EL (cell line): Measurements from ENCODE around the gene TMEM47.
A peak's percentile ranks its signal among the peaks of the same experiment; 100 is the strongest.

Experiments used
- DNase-seq: peaks from one replicate; pipeline ENCODE4 v3.0.0-alpha.2; 2016

Gene TMEM47

DNA sequence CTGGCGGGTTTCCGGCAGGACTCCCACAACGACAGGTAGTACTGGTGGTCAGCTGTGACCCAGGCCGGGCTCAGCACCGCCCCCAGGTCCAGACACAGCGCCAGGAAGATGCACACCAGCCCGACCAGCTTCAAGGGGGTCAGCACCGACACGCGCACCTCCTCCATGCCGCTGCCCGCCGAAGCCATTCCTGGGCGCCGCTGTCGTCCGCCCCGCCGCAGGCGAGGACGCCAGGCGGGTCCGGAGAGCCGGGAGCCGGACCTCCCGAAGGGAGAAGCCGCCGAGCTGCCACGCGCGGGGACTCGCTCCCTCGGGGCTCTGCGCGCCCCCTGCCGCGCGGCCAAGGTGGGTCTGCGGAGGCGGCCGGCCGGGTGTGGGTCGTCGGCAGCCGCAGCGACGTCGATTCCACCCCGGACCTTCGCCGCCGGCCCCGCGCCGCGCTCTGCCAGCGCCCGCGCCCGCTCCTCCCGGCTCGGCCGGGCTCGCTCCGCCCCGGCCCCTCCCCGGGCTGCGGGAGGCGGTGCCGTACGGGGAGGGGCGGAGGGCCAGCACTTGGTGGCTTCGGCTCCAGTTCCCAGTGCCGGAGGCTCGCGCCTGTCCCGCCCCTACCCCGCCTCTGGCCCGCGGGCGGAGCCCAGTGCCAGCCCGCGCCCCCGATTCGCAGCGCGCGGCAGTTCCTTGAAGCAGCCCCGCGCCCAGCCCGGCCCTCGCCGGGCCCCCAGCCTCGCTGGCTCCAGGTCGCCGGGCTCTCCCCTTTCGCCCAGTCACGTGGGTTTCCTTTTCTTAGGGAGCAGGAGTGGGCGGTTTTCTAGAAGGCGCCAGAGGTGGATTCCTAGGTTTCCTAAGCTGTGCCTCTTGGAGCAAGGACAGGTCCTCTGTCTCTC lies at the start of gene TMEM47:
Gene TMEM47, minus strand, starts transcription at position 444 of the 884 bp plus-strand sequence. Its CDS starts 256 bp downstream, at position 188.
- DNase-seq, result peak; percentile 77

DNA sequence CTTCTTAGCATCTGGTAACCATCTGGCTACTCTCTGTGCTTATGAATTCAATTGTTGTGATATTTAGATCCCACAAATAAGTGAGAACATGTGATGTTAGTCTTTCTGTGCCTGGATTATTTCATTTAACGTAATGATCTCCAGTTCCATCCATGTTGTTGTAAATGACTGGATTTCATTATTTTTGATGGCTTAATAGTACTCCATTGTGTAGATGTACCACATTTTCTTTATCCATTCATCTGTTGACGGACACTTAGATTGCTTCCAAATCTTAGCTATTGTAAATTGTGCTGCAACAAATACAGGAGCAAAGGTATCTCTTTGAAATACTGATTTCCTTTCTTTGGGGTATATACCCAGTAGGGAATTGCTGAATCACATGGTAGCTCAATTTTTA lies 30.0 kb upstream of the TMEM47 start:
- no peak for DNase-seq

DNA sequence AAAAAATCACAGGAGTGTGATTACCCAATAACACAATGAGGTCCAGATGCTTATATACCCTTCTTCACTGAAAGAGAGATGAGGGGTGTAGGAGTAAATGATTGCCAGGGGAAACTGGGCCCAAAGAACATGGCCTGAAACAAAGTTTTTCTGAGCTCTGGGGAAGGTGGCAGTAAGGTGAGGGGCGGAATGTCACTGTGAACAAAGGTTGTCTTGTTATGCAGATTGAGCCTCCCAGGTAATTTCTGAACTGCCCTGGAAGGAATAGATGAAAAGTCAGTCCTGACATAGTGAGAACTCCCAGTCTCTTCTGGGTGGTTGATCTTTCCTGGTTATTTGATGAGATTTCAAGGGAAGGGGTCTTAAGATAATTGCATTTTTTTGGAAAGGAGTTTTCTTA lies 2.5 kb upstream of the TMEM47 start:
- no peak for DNase-seq

DNA sequence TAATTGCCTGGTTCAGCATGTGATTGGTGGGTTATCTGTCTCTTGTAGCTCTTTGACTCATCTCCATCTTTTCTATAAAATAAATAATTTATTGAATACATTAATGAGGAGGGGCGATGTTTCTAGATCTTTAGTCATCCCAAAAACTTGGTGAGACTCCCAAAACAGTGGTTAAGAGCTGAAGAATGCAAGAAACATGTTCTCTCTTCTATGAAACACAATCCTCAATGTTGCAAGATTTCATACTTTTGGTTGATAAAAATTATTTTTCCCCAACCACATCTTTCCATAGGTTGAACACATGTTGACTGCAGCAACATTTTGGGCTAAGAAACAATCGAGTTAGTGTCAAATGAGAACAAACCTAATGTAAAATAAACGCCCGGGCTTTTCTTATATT lies 1.2 kb upstream of the TMEM47 start:
- peak; percentile 16 for DNase-seq

DNA sequence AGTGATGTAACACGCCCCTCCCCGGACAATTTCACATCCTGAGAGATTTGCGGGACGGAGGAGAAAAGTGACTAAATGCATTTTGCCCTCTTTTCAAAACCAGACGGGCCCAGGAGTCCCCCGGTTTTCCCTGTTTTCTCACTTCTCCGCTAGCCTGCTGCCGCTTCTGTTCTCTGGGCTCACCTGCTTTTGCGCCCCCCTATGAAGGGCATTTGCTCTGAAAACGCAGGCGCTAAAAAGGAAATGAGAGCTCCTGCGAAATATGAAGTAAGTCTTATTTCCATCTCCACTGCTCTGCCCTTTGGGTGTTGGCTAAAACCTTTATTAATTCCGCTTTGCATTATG lies 613 bp upstream of the TMEM47 start:
- DNase-seq, result no peak

DNA sequence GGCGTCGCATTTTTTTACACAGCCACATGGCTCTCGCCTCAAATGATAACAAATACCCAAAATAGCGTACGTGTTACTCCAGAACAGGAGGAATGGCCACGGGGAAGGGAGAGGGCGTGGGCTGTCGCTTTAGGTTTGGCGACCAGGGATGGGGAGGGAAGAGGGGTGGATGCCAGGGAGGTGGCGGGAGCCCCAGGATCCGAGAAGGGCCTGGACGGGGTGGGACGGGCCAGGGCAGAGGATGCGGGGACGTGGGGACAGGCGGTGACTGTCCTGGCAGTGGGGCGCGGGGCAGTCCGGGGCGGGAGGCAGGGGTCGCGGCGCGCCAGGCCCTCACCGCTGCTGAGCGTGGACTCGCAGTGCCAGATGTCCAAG lies 631 bp downstream of the TMEM47 start:
- DNase-seq, result peak; percentile 8

DNA sequence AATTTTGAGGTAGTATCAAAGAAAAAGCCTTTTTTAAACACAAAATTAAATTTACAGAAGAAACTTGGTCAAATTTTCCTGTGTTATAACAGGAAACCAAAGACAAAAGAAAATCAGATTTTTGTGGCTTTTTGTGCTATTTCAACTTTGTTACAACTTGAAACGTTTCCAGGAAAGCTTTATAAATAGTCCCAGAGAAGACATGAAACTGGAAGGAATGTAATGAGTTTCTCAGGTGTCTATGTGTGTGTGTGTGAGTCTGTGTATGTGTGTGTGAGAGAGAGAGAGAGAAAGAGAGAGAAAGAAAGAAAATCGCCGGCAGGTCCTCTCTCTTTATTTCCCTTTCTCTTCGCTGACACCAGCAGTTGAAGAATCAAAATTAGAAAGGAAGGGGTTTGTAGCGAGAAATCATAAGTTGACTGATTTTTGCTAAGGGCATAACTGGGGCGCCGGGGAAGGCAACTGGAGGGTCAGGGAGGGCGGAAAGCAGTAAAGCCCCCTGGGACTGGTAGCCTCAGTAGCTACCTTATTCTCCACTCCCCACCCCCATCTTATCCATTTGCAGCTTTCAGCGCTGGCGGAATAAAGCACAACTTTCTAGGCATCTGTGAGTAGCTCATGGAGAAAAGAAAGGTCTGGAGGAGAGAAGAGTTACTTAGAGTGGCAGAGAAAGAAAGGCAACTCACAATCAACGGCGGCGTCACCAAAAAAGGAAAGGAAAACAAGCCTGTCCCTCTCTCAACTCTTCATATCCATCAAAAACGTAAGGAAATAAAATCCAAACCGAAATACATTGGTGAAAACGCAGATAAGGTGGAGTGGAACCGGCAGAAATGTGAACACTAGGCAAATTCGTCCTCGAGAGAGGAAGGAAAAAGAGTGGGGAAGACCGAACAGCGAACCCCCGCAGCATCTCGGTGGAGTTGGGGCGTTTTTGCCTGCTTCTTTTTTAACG lies 1.3 kb downstream of the TMEM47 start:
- DNase-seq, result peak; percentile 6

DNA sequence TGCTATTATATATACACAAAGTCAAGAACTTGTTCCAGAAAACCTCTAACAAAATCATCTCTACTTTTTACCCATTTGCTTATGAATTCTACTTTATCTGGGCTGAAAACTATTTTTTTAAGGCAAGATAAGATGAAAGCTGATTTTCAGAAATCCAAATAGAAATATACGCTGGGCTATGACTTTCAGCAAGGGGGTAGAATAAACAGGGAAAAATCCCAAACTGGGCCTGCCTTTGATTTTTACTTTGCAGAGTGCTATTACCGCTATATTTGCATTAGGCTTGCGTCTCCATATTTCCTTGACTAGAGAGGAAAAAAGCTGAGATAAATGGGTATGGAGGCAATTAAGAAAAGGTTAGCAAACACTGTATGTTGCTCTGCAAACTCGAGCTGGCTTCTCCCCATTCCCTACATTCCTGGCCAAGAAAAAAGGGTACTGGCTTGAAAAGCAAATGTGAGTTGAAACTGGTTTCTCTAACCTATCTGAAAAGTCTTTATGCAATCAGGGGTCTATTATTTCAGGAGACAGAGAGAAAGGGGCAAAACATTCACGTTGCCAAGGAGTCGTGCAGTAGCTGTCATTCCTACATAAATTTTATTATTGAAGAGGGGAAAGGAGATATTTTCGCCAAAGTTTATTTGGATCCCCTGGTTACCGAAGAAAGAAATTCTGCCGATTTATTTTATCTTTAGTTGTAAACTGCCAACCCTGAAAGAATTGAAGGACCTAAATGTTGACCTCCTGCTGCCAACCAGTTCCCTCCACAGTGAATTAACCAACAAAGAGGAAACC lies 2.2 kb downstream of the TMEM47 start:
- peak; percentile 6 for DNase-seq

DNA sequence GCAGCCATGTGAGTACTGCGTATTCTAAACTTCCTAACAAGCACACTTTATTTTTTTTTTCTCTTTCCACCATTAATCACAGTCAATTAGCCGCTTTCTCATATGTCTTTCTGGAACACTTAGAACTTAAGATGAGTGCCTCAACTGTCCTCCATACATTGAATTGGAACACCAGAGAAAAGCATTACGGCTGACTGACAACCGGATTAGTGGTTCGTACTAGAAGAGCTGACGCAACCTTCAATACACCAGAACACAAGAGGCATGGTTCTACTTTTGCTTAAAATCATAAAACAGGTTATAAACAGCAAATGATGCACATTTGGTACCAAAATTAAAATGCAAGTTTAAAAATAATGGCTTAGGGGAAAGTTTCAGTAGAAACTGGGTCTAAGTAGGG lies 3.3 kb downstream of the TMEM47 start:
- no peak for DNase-seq

DNA sequence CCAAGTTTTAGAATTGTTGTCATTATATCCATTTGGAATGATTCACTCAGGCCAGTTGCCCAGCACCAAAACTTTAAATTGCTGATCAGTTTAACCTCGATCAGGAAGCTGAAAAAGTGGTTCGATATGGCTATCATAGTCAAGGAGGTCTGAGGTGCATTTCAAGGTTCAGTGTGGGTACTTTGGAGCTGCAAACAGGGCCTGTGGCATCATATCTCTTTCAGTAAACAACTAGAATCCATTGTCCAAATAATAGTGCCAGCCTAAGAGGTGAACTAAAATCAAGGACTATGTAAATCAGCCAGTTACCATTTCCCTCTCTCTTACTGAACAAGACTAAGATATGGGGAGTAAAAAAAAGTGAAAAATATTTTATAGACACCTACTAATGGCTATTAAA lies 14.2 kb downstream of the TMEM47 start:
- DNase-seq, result no peak

DNA sequence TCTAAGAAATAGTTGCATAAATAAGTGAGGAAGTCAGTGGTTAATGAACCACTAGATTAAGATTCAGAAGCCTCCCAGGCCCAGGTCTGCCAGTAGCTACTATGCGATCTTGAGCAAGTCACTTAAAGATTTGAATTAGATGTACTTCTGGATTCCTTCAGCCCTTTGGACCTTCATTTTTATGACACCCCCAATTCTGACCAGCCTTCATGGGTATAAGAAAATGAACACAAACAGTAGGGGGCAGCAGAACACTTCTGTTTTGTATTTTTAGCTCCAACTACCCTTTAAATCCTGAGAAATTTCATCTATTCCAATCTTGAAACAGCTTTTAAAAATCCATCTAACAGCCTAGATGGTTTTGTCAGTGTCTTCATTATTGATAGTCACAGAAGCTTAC lies 19.0 kb downstream of the TMEM47 start:
- peak; percentile 31 for DNase-seq

DNA sequence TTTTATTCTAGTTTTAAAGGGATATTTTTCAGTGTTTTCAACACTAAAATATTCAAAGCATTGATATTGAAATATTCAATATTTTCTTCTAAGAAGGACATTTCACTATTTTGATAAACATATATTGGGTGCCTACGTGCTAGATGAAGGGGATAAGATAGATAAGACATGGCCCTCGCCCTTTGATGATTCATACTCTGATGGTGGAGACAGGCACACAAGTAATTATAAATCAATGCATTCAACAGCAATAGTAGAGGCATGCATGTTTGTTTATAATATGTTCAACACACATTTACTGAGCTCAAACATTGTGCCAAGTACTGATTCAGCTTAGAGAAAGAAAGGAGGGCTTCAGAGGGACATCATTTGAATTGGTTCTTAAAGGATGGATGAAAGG lies 22.7 kb downstream of the TMEM47 start:
- no peak for DNase-seq

DNA sequence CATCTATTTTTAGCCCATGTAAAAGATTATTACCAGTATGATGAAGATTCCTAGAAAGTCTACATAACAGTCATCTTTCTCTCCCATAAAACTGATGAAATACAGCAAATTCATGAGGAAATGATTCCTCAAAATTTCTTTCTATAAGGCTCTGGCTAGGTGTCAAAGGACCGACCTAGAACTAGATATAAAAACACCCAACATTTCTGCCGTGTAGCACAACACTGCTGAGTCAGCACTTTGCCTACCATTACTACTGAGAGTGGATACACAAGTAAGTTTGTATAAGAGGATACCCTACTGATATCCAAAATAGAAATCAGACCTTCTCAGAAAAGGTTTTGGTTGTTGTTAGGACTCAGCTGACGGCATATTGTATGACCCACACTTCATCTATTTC lies 24.7 kb downstream of the TMEM47 start:
- no peak for DNase-seq

DNA sequence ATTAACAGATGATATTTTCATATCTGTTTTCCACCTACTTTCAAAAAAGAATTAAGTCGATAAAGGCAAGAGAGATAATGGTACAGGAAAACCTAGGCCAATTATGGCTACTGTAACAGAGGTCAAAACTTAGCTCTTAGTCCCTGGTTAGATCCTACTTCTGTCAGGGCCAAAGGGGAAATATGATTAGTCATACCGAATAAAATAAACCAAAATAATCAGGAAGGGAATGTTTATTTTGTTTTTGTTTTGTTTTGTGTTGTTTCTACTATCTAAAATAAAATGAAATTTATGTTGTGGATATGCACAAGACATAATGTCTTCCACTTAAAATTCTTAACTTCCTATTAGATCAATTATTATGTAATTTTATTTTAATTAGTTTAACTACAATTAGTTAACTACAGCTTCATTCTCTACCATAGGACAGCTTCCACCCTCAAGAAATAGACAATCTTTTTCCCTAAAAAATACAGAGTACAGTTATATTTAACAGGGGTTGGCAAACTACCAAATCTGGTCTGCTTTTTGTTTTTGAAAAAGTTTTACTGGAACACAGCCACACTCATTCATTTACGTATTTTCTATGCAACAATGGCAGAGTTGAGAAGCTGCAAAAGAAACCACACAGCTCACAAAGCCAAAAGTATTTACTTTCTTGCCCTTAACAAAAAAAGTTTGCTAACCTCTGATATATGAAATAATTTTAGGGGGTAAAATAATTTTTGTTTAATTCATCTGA lies 25.4 kb downstream of the TMEM47 start:
- DNase-seq, result no peak

DNA sequence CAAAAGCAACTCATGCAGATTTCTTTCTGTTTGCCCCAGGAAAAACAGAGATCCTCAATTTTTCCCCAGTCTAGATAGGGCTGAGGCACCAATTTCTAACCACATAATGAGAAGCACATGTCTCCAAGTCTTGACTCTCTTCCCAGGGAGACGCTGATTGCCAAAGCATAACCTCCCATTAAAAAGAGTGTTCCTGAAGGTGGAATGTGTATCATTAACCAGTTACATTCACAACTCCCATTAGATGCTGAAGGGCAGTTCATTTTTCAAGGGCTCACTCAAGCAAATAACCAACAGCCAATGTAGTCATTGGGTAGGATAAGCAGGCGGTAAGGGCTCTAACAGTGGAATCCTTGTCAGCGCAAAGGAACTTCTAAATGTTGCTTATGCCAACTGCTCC lies 27.5 kb downstream of the TMEM47 start:
- DNase-seq, result no peak

DNA sequence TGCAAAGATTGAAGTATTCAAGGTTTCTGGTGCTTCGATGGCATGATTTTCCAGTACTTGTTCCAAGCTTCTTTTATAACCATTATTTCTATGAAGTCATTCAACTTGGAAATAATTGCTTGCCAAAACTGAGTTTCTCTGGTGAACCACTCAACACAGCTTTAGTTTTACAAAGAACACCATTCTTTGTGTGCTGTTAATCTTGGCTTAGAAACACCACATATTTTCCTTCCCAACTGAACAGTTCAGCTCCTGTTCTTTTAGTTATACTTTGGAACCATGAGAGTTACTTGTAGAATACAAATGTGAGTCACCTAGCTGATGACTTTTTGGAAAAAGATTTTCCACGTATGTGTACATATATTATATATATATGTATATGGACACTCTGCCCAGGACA lies 32.7 kb downstream of the TMEM47 start:
- no peak for DNase-seq

DNA sequence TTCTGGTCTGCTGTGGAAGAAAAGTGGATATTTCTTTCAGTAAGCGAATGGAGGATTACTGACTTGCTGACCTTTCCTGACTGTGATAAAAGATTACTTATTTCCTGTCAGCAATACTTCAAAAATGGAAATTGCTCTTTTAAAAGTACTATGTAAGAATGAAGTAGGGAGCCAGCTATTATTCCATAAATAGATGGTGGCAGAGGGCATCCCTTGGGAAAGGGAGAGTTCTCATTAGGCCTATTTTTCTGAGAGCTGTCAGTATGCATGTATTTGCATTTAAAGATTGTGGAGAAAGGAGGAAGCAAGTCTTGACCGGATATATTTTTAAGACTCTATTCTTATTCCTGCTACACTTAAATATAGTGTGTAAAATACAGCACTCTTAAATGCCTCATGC lies 37.2 kb downstream of the TMEM47 start:
- no peak for DNase-seq

DNA sequence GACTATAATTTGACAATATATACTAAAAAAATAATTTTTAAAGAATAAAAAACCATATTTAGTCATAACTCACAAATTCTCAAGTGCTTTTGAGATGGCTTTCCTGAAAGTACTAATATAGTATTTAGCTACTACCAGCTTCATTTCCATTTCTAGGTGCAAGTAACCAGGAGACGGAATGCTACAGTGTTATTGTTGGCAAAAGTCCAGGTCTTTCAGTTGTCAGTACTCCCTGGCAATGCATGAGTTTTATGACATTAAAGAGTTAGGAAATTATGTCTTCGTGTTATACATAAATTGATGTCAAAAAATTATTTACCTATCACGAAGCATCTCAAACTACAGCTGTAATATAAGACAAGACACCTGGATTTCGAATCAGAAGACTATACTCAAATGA lies 45.0 kb downstream of the TMEM47 start:
- DNase-seq, result no peak

DNA sequence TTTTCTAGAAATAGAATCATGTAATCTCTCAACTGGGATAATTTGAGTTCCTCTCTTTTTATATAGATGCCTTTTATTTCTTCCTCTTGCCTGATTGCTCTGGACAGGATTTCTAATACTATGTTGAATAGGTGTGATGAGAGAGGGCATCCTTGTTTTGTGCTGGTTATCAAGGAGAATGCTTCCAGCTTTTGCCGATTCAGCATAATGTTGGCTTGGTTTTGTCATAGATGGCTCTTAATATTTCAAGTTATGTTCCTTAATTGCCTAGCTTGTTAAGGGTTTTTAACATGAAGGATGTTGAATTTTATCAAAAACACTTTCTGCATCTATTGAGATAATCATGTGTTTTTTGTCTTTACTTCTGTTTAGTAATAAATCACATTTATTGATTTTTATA lies 58.7 kb downstream of the TMEM47 start:
- DNase-seq, result no peak

DNA sequence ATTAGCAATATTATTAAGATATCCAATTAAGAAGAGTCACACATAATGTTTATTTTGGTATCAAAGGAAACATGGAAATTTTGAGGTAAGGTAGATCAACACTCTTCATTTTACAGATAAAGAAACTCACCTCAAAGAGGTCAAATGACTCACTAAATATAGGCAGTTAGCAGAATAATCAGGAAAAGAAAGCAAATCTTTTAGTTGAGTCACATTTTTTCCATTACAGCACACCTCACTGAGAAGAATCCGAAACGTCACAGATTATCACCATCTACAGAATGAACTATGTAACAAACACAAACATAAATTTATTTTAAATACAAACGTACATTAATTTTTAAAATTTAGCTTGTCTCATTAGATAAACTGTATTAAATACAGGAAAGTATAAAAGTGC lies 70.1 kb downstream of the TMEM47 start:
- no peak for DNase-seq

DNA sequence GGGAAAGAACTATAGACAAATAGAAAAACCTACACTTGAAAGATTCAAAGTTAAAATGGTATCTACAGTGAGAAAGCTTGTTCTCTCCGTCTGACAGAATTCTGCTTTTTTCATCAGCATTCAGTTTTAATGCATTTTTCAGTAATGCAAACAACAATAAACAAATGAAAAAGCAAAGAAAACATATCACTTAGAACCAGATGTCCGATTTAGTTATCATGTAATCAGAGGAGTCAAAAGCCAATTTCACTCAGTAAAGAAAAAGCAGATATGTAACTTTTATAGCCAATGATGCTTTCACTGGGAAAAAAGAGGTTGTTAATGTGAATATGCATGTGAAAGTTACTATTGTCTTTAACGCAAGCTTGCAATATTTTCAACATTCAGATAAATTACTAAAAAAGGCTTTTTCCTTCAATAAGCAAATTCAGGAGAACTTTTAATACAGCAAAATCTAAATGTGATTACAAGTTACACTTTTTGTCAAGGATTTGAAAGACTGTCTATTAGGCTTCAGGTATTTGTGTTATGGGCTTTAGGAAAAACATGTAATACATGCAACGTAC lies 70.7 kb downstream of the TMEM47 start:
- no peak for DNase-seq

DNA sequence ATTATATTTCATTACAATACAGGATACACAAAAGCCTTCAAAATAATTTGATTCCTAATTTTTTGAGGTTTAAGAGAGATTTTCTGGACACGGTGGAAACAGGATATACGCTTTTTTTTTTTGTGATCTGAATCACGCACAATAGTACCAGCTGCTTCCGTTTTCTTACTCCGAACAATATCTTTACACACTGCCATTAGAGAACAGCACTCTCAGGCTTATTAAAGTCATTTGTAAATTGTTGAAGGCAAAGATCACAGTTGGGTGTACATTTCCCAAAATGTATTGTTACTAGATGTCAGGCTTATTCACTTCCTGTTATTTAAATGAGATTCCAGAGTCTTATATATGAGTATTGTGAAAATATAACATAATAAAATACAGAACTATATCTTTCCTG lies 71.5 kb downstream of the TMEM47 start:
- DNase-seq, result no peak
